ENCODE data around the gene RSAD1.
"Not testable (repeated sequence)": the region's sequence is repeated elsewhere in the genome, so short reads cannot be mapped to it uniquely, and the experiment has no call there.

Gene RSAD1

GRCh38 chr17:50472286-50472685 lies 6.4 kb upstream of the RSAD1 start:
- DNase-seq (ENCODE audit: low read depth, low spot score), result no peak

DNA sequence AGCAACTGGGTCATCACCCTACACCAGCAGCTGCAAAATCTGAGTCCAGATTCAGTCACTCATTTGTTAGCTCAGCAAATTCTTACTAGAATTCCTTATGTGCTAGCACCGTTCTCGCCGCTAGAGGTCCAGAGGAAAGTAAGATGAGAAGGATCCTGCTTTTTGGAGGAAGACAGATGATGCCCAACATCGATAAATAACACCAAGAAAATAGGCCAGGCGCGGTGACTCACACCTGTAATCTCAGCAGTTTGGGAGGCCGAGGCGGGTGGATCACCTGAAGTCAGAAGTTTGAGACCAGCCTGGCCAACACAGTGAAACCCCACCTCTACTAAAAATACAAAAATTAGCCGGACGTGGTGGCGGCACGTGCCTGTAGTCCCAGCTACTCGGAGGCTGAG lies 5.9 kb upstream of the RSAD1 start:
- DNase-seq (ENCODE audit: low read depth, low spot score), result not testable (repeated sequence)

DNA sequence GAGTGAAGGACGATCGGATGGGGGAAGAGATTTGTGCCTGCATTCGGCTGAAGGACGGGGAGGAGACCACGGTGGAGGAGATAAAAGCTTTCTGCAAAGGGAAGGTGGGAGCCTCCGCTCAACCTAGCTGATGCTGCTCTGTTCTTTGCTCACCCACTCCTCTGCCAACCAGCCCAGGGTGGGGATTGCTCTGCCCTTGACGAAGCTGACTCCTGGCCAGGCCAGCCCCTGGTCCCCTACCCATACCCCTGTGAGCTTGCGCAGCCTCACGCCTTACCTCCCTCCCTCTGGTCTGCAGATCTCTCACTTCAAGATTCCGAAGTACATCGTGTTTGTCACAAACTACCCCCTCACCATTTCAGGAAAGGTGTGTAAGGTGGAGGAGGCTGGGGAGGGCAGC lies 4.8 kb upstream of the RSAD1 start:
- DNase-seq (ENCODE audit: low read depth, low spot score), result no peak

DNA sequence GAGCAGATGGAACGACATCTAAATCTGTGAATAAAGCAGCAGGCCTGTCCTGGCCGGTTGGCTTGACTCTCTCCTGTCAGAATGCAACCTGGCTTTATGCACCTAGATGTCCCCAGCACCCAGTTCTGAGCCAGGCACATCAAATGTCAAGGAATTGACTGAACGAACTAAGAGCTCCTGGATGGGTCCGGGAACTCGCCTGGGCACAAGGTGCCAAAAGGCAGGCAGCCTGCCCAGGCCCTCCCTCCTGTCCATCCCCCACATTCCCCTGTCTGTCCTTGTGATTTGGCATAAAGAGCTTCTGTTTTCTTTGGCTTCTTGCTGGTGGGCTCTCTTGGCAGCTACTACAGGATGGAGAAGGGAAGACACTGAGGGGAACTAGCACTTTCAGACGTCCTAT lies 4.1 kb upstream of the RSAD1 start:
- DNase-seq (ENCODE audit: low read depth, low spot score), result no peak

DNA sequence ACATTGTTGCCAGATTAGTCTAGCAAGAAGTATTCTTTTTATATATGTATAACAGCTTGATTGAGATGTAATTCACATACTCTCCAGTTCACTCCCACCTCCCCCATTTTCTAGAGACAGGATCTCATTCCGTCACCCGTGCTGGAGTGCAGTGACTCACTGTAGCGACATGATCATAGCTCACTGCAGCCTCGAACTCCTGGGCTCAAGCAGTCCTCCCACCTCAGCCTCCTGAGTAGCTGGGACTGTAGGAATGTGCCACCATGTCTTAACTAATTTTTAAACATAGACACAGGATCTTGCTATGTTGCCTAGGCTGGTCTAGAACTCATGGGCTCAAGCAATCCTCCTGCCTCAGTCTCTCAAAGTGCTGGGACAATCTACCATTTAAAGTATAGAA lies 3.3 kb upstream of the RSAD1 start:
- no peak for DNase-seq (ENCODE audit: low read depth, low spot score)

DNA sequence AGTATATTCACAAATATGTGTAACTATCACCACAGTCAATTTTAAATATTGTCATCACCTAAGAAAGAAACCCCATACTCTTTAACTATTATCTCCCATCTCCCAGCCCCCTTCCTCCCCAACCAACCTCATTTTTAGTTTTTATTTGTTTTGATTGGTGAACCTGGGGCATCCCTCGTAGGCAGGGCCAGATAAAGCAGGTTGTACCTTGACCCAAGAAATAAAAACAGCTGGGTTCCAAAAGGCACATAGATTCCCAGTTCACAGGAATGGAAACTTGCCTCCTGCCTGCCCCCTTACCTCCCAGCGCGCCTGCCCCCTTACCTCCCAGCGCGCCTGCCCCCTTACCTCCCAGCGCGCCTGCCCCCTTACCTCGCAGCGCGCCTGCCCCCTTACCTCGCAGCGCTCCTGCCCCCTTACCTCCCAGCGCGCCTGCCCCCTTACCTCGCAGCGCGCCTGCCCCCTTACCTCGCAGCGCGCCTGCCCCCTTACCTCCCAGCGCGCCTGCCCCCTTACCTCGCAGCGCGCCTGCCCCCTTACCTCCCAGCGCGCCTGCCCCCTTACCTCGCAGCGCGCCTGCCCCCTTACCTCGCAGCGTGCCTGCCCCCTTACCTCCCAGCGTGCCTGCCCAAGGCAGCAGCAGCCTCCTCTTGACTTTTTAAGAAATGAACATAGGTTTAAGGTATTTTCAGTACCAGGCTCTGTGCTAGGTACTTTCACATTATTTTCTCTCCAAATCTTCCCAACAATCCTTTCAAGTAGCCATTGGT lies 2.7 kb upstream of the RSAD1 start:
- DNase-seq (ENCODE audit: low read depth, low spot score), result not testable (repeated sequence)

- DNase-seq (ENCODE audit: low read depth, low spot score), result no peak
These were observed 1.9 kb upstream of the RSAD1 start for GRCh38 chr17:50476545-50477315.

DNA sequence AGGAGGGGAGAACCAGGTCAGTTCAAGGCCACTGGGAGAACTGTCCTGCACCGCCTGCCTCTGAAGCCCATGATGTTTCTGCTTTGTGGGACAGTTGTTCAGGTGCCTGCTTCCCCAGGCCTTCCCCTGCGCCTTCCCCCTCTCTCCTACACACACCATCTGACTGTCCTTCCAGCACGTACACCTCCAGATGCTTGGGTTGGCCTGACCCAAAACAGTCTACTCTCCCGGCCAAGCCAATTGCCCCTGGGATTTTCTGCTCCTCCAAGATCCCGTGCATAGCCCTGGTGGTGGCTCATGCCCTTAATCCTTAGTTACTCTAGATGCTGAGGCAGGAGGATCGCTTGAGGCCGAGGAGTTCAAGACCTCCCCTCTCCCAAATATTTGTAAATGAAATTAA lies 684 bp upstream of the RSAD1 start:
- DNase-seq (ENCODE audit: low read depth, low spot score), result no peak

GRCh38 chr17:50479522-50480141 lies 972 bp downstream of the RSAD1 start:
- DNase-seq (ENCODE audit: low read depth, low spot score), result peak; percentile 64

DNA sequence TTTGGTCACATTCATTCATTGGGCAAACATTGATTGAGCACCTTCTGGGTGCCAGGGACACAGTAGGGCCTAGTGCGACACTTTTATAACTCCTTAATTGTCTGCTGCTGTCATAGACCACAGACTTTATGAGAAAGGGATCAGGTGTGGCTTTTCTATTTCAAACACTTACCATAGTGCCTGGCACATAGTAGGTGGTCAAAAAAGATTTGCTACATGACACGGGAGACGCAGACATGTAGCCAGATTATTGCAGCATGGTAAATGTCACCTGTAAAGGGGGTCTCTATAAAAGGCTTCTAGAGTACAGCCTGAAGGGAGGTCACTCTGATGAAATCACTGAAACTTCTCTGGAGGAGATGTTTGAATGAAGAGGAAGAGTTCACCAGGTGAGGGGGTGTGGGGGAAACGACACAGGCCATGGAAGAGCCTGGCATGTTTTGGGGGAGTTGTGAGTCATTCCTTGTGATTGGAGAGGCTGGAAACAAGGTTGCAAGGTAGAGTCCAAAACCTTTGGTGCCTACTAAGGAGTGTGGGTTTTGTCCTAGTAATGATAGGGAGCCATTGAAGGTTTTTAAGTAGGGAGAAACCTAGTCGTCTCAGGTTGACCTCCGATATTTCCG lies 1.6 kb downstream of the RSAD1 start:
- DNase-seq (ENCODE audit: low read depth, low spot score), result no peak

- no peak for DNase-seq (ENCODE audit: low read depth, low spot score)
These were observed 2.3 kb downstream of the RSAD1 start for GRCh38 chr17:50480854-50481490.

DNA sequence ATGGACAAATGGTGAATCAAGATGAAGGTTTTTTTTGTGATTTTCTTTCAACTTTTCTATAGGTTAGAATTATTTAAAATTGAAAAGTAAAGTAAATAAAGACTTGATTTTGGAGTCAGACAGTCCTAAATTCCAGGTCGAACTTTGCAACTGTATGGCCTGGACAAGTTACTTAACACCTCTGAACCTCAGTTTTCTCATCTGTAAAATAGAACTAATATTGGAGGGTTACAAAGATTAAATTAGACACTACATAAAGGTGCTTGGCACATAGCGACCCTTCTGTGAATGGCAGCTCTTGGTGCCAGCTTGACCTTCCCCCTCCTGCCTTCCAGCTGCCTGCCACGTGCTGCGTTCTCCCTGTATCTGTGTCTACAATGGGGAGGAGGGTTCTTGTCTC lies 3.0 kb downstream of the RSAD1 start:
- no peak for DNase-seq (ENCODE audit: low read depth, low spot score)

GRCh38 chr17:50482110-50482509 lies 3.5 kb downstream of the RSAD1 start:
- no peak for DNase-seq (ENCODE audit: low read depth, low spot score)

DNA sequence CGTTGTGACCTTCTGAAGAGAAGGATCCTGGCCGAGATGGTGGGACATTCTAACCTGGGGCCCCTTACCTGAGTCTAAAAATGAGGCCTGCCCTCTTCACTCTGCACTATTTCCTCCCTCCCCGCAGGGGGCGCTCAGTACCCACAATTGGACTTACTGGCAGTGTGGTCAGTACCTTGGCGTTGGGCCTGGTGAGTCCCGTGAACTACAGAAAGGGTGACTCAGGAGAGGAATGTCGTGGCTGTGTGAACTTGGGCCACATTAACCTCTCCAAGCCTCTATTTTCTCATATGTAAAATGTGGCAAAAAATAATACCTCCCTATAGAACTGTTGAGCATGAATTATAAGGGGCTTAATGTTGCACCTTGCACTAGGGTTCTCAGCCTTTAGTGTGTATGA lies 3.9 kb downstream of the RSAD1 start:
- DNase-seq (ENCODE audit: low read depth, low spot score), result peak; percentile 70

GRCh38 chr17:50483266-50483665 lies 4.6 kb downstream of the RSAD1 start:
- DNase-seq (ENCODE audit: low read depth, low spot score), result no peak

DNA sequence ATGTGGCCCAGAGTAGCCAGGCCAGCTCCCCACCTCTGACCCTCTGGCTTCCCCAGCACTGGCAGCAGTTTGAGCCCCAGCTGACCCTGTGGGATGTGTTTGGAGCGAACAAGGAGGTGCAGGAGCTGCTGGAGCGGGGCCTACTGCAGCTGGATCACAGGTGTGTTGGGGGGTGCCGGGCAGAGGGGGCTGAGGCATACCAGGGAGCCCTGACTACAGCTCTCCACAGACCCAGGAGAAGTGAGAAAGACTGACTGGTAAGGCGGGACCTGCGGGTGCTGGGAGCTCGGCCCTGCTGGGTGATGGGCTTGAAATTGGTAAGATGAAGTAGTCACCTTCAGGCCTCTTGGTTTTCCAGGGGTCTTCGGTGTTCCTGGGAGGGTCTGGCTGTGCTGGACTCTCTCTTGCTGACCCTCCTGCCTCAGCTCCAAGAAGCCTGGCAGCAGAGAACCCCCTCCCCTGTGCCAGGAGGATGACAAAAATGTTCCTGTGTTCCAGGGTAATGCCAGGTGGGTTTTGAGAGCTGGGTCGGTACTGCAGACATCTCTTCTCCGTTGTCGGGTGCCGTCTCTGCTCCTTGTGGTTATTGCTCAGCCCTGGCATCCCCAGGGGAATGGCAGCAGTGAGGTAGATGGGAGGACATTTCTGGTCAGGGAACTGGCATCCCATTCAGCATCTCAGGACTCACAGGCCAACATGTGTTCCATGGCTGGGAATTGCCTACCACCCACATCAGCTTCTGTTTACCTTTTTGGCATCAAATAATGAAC lies 5.9 kb downstream of the RSAD1 start:
- no peak for DNase-seq (ENCODE audit: low read depth, low spot score)

- no peak for DNase-seq (ENCODE audit: low read depth, low spot score)
These were observed 8.8 kb downstream of the RSAD1 start for GRCh38 chr17:50487213-50488096.

- no peak for DNase-seq (ENCODE audit: low read depth, low spot score)
These were observed 10.2 kb downstream of the RSAD1 start for GRCh38 chr17:50488880-50489279.

DNA sequence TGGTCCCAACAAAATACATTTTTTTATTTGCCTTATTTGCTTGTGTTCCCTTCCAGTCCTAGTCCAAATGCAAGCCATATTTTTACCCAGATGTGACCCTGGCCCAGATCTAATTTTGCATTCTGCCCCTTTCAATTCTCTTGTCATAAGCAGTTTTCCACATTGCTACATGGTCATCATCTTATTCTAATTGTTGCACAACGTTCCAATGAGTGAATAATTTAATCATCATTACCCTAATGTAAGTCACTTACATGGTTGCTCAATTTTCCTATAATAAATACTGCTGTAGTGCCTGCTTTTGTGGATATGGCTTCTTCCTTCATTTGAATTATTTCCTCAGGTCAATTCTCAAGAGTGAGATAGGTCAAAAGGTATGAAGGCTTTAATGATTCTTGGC lies 12.8 kb downstream of the RSAD1 start:
- DNase-seq (ENCODE audit: low read depth, low spot score), result no peak

DNA sequence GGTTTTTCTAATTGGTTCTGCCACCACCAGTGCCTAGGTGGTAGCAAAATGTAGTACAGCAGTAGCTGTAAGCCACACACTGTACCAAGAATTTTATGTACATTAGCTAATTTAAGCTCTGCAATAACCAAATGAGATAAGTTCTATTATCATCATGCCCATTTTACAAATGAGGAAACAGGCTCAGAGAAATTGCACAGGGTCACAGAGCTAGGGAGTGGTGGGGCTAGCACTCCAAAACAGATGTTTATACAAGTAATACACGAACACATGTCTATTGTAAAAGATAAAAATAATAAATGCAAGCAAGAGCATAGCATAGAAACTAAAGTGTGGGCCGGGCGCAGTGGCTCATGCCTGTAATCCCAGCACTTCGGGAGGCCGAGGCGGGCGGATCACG lies 13.6 kb downstream of the RSAD1 start:
- DNase-seq (ENCODE audit: low read depth, low spot score), result no peak
